OCI-LY7 (cell line): ENCODE data around the gene PAQR5. TPM values are rescaled to one million over a fixed set of nuclear protein-coding genes. Genes with fewer than 3 reads are reported as not detected.

Experiments
- BruUV-seq: library from RNA; stranded (reverse); fragments of 400-500 nt; replicated peaks from 2 replicates; lab custom pipeline; 2021; lab: Mats Ljungman, UMichigan
- CTCF ChIA-PET: fragments of 300-600 bp; sonication (Branson Sonifier 250); formaldehyde crosslinking; loops from one replicate; lab custom pipeline; 2022; ENCODE audit warnings: antibody characterized with exemption; ENCODE audit not compliant: unreplicated experiment; lab: Charles Lee
- POLR2A ChIA-PET: fragments of 300-600 bp; sonication (Branson Sonifier 250); formaldehyde crosslinking; loops from one replicate; lab custom pipeline; 2022; ENCODE audit warnings: antibody characterized with exemption; lab: Charles Lee
- DNase-seq: peaks from one replicate; pipeline ENCODE4 v3.0.0-alpha.2; 2015; ENCODE audit warnings: low spot score
- H2AFZ ChIP-seq: fragments of 200-600 bp; sonication (generic), shearing (Covaris generic); 2 replicates; pipeline ENCODE4 v1.6.1; 2014; ENCODE audit warnings: mild to moderate bottlenecking, antibody characterized with exemption, low read length, moderate library complexity
- H3K27ac ChIP-seq: fragments of 200-600 bp; sonication (generic); 2 replicates; pipeline ENCODE4 v1.5.1; 2014; ENCODE audit warnings: mixed run types, low read depth, mild to moderate bottlenecking, moderate library complexity, low read length, inconsistent platforms; ENCODE audit not compliant: poor library complexity, severe bottlenecking
- H3K36me3 ChIP-seq: fragments of 200-600 bp; sonication (generic); 2 replicates; pipeline ENCODE4 v1.6.1; 2014; ENCODE audit warnings: mild to moderate bottlenecking, antibody characterized with exemption, low read length, moderate library complexity, mixed read lengths; ENCODE audit not compliant: insufficient read depth
- H3K4me1 ChIP-seq: fragments of 200-600 bp; sonication (generic); 2 replicates; pipeline ENCODE4 v1.5.1; 2014; ENCODE audit warnings: mild to moderate bottlenecking, low read length; ENCODE audit not compliant: insufficient read depth, poor library complexity, severe bottlenecking
- H3K4me2 ChIP-seq: fragments of 200-600 bp; sonication (generic); 2 replicates; pipeline ENCODE4 v1.6.1; 2014; ENCODE audit warnings: mild to moderate bottlenecking, low read length
- H3K4me3 ChIP-seq: fragments of 200-600 bp; sonication (generic); 2 replicates; pipeline ENCODE4 v1.5.1; 2014; ENCODE audit warnings: mild to moderate bottlenecking, low read depth, low read length; ENCODE audit not compliant: poor library complexity, severe bottlenecking
- H3K79me2 ChIP-seq: fragments of 200-600 bp; sonication (generic); 2 replicates; pipeline ENCODE4 v1.6.1; 2016; ENCODE audit warnings: low read depth, mild to moderate bottlenecking, low read length, moderate library complexity, mixed read lengths; ENCODE audit not compliant: insufficient read depth
- H3K9me2 ChIP-seq: fragments of 200-600 bp; sonication (generic); 2 replicates; pipeline ENCODE4 v1.6.1; 2016; ENCODE audit warnings: mild to moderate bottlenecking, low read length, mixed read lengths; ENCODE audit not compliant: insufficient read depth
- H3K9me3 ChIP-seq: fragments of 200-600 bp; sonication (generic); 2 replicates; pipeline ENCODE4 v1.6.1; 2014; ENCODE audit warnings: mild to moderate bottlenecking, mixed run types, low read length, mixed read lengths
- H4K20me1 ChIP-seq: fragments of 200-600 bp; sonication (generic); 2 replicates; pipeline ENCODE4 v1.6.1; 2014; ENCODE audit warnings: mild to moderate bottlenecking, antibody characterized with exemption, low read length, moderate library complexity, mixed read lengths; ENCODE audit not compliant: insufficient read depth
- EZH2phosphoT487 ChIP-seq: fragments of 200-600 bp; sonication (generic); IDR thresholded peaks from 2 replicates; pipeline ENCODE4 v1.6.1; 2018; ENCODE audit warnings: low read depth, borderline replicate concordance, mild to moderate bottlenecking, mixed run types, antibody characterized with exemption, low read length, moderate library complexity, mixed read lengths
- intact Hi-C: fragments of 100-400 bp; cut with micrococcal nuclease; formaldehyde crosslinking; loops from one replicate; pipeline ENCODE4 v1.10.0; 2022; ENCODE audit not compliant: unreplicated experiment
- total RNA-seq, 2 experiments: library from RNA; depleted of rRNA in 1 of 2; stranded (reverse); fragments of >200 nt in 1 of 2; shearing (Covaris generic) in 1 of 2; gene quantifications; 2 replicates each; pipeline ENCODE4 v1.2.3, GENCODE V29; 2014 to 2022
- TF ChIP-seq, protein P1 (sequence below): fragments of 200-600 bp; sonication (generic); conservative IDR thresholded peaks from 2 replicates; pipeline ENCODE4 v1.5.1; 2014; ENCODE audit warnings: mild to moderate bottlenecking, antibody characterized with exemption, low read length, moderate library complexity, mixed read lengths

Gene PAQR5
- total RNA-seq, 2 experiments from 2014 or later = not detected

GRCh38 chr15:69316291-69316690 is 17.6 kb downstream of the PAQR5 start:
- DNase-seq = no peak
- TF ChIP-seq EZH2phosphoT487 = no peak
- TF ChIP-seq, protein P1, sequence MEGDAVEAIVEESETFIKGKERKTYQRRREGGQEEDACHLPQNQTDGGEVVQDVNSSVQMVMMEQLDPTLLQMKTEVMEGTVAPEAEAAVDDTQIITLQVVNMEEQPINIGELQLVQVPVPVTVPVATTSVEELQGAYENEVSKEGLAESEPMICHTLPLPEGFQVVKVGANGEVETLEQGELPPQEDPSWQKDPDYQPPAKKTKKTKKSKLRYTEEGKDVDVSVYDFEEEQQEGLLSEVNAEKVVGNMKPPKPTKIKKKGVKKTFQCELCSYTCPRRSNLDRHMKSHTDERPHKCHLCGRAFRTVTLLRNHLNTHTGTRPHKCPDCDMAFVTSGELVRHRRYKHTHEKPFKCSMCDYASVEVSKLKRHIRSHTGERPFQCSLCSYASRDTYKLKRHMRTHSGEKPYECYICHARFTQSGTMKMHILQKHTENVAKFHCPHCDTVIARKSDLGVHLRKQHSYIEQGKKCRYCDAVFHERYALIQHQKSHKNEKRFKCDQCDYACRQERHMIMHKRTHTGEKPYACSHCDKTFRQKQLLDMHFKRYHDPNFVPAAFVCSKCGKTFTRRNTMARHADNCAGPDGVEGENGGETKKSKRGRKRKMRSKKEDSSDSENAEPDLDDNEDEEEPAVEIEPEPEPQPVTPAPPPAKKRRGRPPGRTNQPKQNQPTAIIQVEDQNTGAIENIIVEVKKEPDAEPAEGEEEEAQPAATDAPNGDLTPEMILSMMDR = no peak
- ChIA-PET CTCF (no interaction called here), POLR2A (no interaction called here)
- Histone ChIP-seq H4K20me1 (no peaks in the 10 kb centered on the region), H3K79me2 (no peaks in the 10 kb centered on the region), H2AFZ (no peak overlapping the region), H3K36me3 (no peaks in the 10 kb centered on the region), H3K9me3 (no peaks in the 10 kb centered on the region), H3K4me2 (no peak overlapping the region), H3K27ac (no peak overlapping the region), H3K4me1 (no peaks in the 10 kb centered on the region), H3K4me3 (no peak overlapping the region), H3K9me2 (no peaks in the 10 kb centered on the region)
- intact Hi-C loops = no loop called here
- BruUV-seq = no TSS peak

GRCh38 chr15:69317392-69317841 is 18.7 kb downstream of the PAQR5 start:
- Histone ChIP-seq H3K79me2 (no peaks in the 10 kb centered on the region), H3K36me3 (no peaks in the 10 kb centered on the region), H3K4me2 (no peak overlapping the region), H3K4me1 (no peaks in the 10 kb centered on the region), H2AFZ (no peak overlapping the region), H3K4me3 (no peak overlapping the region), H3K9me2 (no peaks in the 10 kb centered on the region), H3K9me3 (no peaks in the 10 kb centered on the region), H4K20me1 (no peaks in the 10 kb centered on the region), H3K27ac (no peak overlapping the region)
- DNase-seq = no peak
- CTCF ChIA-PET = no interaction called here
- TF ChIP-seq EZH2phosphoT487 = no peak
- TF ChIP-seq, protein P1 = no peak
- intact Hi-C loops = no loop called here
- BruUV-seq = no TSS peak
- POLR2A ChIA-PET = no interaction called here

DNA sequence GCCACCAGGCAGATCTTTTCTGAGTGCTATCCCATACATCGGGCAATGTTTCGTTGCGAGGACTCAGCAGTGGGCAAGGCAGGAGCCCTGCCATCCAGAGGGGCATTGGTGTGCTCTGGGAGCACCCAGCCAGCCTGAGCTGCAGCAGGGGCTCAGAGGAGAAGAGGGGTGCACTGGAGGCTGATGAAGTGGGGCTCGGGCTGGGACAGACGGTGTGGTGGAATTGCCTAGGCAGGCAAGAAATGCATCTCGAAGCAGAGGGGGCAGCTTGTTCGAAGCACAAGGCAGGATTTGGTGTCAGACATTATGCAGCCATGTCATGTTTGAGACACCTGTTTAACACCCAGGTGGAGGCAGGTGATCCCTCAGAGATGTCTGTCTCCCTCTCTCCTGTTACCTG is 19.3 kb downstream of the PAQR5 start:
- H3K4me2 ChIP-seq = no peak overlapping the region
- H3K4me3 ChIP-seq = no peak overlapping the region
- H3K9me2 ChIP-seq = no peaks in the 10 kb centered on the region
- H3K36me3 ChIP-seq = no peaks in the 10 kb centered on the region
- no peaks in the 10 kb centered on the region for H3K9me3 ChIP-seq
- no peaks in the 10 kb centered on the region for H4K20me1 ChIP-seq
- no TSS peak for BruUV-seq
- no peaks in the 10 kb centered on the region for H3K79me2 ChIP-seq
- H2AFZ ChIP-seq = no peak overlapping the region
- no peak for TF ChIP-seq EZH2phosphoT487
- TF ChIP-seq, protein P1 = no peak
- ChIA-PET POLR2A (no interaction called here), CTCF (no interaction called here)
- H3K27ac ChIP-seq = no peak overlapping the region
- intact Hi-C loops = no loop called here
- H3K4me1 ChIP-seq = no peaks in the 10 kb centered on the region
- no peak for DNase-seq
